GM21786 (cell line): Measurements from ENCODE around the gene LAPTM5.

Experiments used
- ATAC-seq: cut with Tn5 transposase; IDR thresholded peaks from one replicate; pipeline ENCODE4 v1.9.1; 2021; ENCODE audit not compliant: unreplicated experiment

LAPTM5 gene

DNA sequence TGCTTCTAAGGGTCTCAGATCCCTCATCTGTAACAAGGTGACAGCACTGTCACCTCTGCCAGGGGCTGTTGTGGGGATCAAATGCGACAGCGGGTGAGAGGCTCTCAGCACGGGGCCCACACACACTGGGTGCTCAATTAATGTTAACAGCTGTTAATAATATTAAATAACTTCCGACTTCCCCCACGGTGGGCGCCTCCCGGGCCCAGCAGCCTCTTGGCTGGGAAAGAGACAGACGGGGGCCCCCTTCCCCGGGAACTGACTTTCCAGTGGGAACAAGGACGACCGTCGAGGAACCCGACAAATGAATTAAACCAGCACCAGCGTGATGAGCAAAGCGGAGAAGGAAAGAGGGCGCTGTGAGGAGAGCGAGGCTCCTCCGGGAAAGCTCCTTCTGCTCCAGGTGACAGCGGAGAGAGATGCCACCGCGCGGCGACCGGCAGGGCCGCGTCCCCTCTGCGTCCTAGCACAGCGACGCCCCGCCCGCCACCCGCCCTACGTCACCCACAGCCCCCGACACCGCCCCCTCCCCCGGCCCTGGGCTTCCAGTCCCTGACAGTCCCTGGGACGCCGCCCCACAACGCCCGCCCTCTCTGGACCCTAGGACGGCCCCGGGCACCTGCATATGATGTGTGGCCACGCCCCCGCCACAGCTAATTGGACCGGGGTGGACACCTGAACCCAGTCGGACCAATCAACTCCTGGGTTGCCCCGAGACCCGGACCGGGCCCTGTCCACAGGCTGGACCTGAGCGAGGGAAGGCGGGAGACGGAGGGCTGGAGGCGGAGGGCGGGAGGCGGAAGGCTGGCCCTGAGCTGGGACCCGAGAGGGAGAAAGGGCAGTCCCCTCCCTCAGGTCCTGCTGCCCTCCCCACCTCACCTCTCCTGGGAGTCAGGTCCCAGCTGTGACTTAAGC lies 72.4 kb downstream of the LAPTM5 start:
- no peak for ATAC-seq

DNA sequence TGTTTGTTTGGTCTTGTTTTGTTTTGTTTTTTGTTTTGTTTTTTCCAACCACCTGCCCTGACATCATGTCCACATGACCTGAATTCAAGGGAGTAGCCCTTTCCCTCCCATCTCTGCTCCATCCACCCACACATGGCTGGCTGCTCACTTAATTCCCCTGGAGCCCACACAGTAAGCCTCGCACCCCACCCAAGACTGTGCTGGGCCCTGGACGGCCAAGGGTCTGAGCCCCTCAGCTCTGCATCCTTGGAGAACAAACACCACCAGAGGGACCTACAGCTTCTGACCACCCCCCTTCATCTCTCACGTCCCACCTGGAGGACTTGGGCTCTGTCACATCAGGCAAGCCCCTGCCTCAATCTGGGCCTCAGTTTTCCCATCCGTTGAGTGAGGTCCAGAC lies 73.3 kb downstream of the LAPTM5 start:
- ATAC-seq: no peak

DNA sequence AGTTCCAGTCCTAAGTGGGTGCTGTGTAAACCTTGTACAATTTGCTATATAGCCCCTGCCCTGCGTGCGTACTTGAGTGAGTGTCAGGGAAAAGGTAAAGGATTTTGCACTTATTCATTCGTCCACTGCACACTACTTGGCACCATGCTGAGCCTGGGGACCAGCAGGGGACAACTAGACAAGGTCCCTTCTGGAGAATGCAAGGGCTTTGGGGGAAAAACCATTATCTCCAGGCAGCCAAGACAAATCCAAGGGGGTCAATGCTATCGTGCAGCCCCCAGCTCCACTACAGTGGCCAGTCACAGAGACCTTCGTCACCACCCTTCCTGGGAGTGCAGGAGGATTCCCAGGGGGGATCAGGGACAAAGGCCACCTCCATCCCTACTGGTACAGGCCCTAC lies 73.9 kb downstream of the LAPTM5 start:
- ATAC-seq: no peak
